GM12878 (cell line): ENCODE results near the gene CALN1. TPM values are rescaled to one million over a fixed set of nuclear protein-coding genes. Genes with fewer than 3 reads are reported as not detected.

Experiments used
- ATAC-seq: fragments of 200-7000 bp; cut with Tn5 transposase; 3 replicates; pipeline ENCODE4 v1.9.1; 2020; ENCODE audit warnings: mild to moderate bottlenecking, moderate library complexity
- BruUV-seq: library from RNA; stranded (reverse); fragments of 400-500 nt; replicated peaks from 2 replicates; lab custom pipeline; 2021; lab: Mats Ljungman, UMichigan
- CTCF ChIA-PET: fragments of 300-600 bp; sonication (Branson Sonifier 250); formaldehyde crosslinking; extraction: SDS; loops from one replicate; lab custom pipeline; 2021; ENCODE audit warnings: inconsistent platforms; lab: Yijun Ruan, JAX
- POLR2A ChIA-PET: fragments of 350-600 bp; formaldehyde crosslinking; extraction: SDS; loops from one replicate; lab custom pipeline; 2021; ENCODE audit warnings: inconsistent platforms; lab: Charles Lee
- RAD21 ChIA-PET: fragments of 300-600 bp; sonication (Branson Sonifier 250); formaldehyde crosslinking; loops from one replicate; lab custom pipeline; 2023; ENCODE audit warnings: antibody characterized with exemption; ENCODE audit not compliant: unreplicated experiment; lab: Charles Lee
- SMC1A ChIA-PET: fragments of 300-600 bp; sonication (Branson Sonifier 250); formaldehyde crosslinking; loops from one replicate; lab custom pipeline; 2023; ENCODE audit not compliant: unreplicated experiment, uncharacterized antibody; lab: Charles Lee
- DNase-seq: peaks from one replicate; pipeline ENCODE4 v3.0.0-alpha.2; 2011; ENCODE audit warnings: low read depth, low spot score
- FAIRE-seq: peaks from 3 replicates; lab custom pipeline; 2011; peaks lifted over from hg19 to GRCh38; lab: Jason Lieb, UNC
- H2AFZ ChIP-seq: 2 replicates; pipeline ENCODE4 v1.6.0; 2011; ENCODE audit warnings: low read depth, low read length, control low read depth; ENCODE audit not compliant: control insufficient read depth
- H3K27ac ChIP-seq: 2 replicates; pipeline ENCODE4 v1.5.1; 2011; ENCODE audit warnings: control low read depth; ENCODE audit not compliant: control insufficient read depth, insufficient read depth
- H3K27me3 ChIP-seq, 2 experiments: replicated peaks in 1 of 2; 2 replicates each; pipeline versions ENCODE4 v1.6.0 to v1.6.1; 2011; ENCODE audit warnings: low read length in 1 of 2; ENCODE audit not compliant: control insufficient read depth in 2 of 2, insufficient read depth in 2 of 2
- H3K36me3 ChIP-seq, 2 experiments: 2 replicates each; pipeline ENCODE4 v1.5.1; 2011; ENCODE audit warnings: low read length in 1 of 2; ENCODE audit not compliant: control insufficient read depth in 2 of 2, insufficient read depth in 2 of 2
- H3K4me1 ChIP-seq: 2 replicates; pipeline ENCODE4 v1.6.1; 2011; ENCODE audit warnings: mild to moderate bottlenecking, low read length, moderate library complexity, mixed read lengths; ENCODE audit not compliant: control insufficient read depth, insufficient read depth
- H3K4me2 ChIP-seq: 2 replicates; pipeline ENCODE4 v1.6.0; 2011; ENCODE audit warnings: control low read depth; ENCODE audit not compliant: control insufficient read depth, insufficient read depth
- H3K4me3 ChIP-seq: fragments of 200-600 bp; sonication (generic); 2 replicates; pipeline ENCODE4 v1.5.1; 2016
- H3K79me2 ChIP-seq: 2 replicates; pipeline ENCODE4 v1.6.0; 2011; ENCODE audit warnings: low read length; ENCODE audit not compliant: control insufficient read depth, insufficient read depth
- H3K9ac ChIP-seq: 2 replicates; pipeline ENCODE4 v1.8.0; 2011; ENCODE audit warnings: low read length, control low read depth, mixed read lengths; ENCODE audit not compliant: control insufficient read depth, insufficient read depth
- H3K9me3 ChIP-seq: replicated peaks from 3 replicates; pipeline ENCODE4 v1.5.1; 2011; ENCODE audit warnings: mild to moderate bottlenecking, low read length; ENCODE audit not compliant: control insufficient read depth, insufficient read depth
- H4K20me1 ChIP-seq: 2 replicates; pipeline ENCODE4 v1.6.0; 2011; ENCODE audit not compliant: control insufficient read depth, insufficient read depth
- CTCF ChIP-seq, 3 experiments: IDR thresholded peaks in 2 of 3; conservative IDR thresholded peaks in 1 of 3; 2 replicates each; pipeline ENCODE4 v1.5.1; 2011; ENCODE audit warnings: low read depth in 3 of 3, low read length in 3 of 3, mild to moderate bottlenecking in 3 of 3, control low read depth in 2 of 3, moderate library complexity in 2 of 3, inconsistent platforms in 1 of 3, mixed read lengths in 1 of 3; ENCODE audit not compliant: control insufficient read depth in 2 of 3, insufficient read depth in 1 of 3; ENCODE audit errors: extremely low read depth in 1 of 3
- GABPA ChIP-seq: IDR thresholded peaks from 2 replicates; pipeline ENCODE4 v1.6.1; 2014; ENCODE audit warnings: antibody characterized with exemption, low read depth, mild to moderate bottlenecking, inconsistent platforms
- HDAC2 ChIP-seq: fragments of 200-600 bp; sonication (generic); IDR thresholded peaks from 2 replicates; pipeline ENCODE4 v1.6.1; 2017
- JUNB ChIP-seq: IDR thresholded peaks from 2 replicates; pipeline ENCODE4 v1.6.1; 2016; ENCODE audit warnings: antibody characterized with exemption, mild to moderate bottlenecking
- MXI1 ChIP-seq: fragments of 150-350 bp; IDR thresholded peaks from 2 replicates; pipeline ENCODE4 v1.6.1; 2011; ENCODE audit warnings: low read depth, mild to moderate bottlenecking, inconsistent platforms, low read length, improper control_type of control experiment
- RAD51 ChIP-seq: fragments of 450-650 bp; IDR thresholded peaks from 2 replicates; pipeline ENCODE4 v1.6.1; 2016; ENCODE audit warnings: moderate library complexity, mild to moderate bottlenecking, inconsistent platforms
- TCF3 ChIP-seq: IDR thresholded peaks from 2 replicates; pipeline ENCODE4 v1.6.1; 2012; ENCODE audit warnings: low read depth, mild to moderate bottlenecking, low read length, borderline replicate concordance; ENCODE audit not compliant: insufficient read depth
- YBX1 ChIP-seq: fragments of 450-650 bp; IDR thresholded peaks from 2 replicates; pipeline ENCODE4 v1.6.1; 2016; ENCODE audit warnings: antibody characterized with exemption
- ZBTB33 ChIP-seq: fragments of 450-650 bp; IDR thresholded peaks from 2 replicates; pipeline ENCODE4 v1.6.1; 2017; ENCODE audit warnings: mild to moderate bottlenecking
- WGBS: methylation state at CpG from one replicate; pipeline ENCODE4 v1.1.6; 2016; ENCODE audit warnings: low lambda C conversion rate; ENCODE audit not compliant: insufficient replicate concordance, insufficient coverage; ENCODE audit errors: missing lambda C conversion rate; 5-methylcytosine and 5-hydroxymethylcytosine counted together
- in situ Hi-C: fragments of 300-500 bp; cut with MboI; formaldehyde crosslinking; loops from 9 replicates; pipeline ENCODE4 v1.14.3; 2018; ENCODE audit warnings: mixed read lengths
- intact Hi-C: fragments of 100-400 bp; cut with micrococcal nuclease; formaldehyde crosslinking; loops from one replicate; pipeline ENCODE4 v1.14.2; 2022; ENCODE audit not compliant: unreplicated experiment
- polyA plus RNA-seq, 11 experiments: library from polyadenylated mRNA; depleted of rRNA in 4 of 11; unstranded in 6 of 11; stranded (reverse) in 5 of 11; fragments of >200 nt; fragmentation: Nextera tagmentation in 4 of 11; fragmentation: Illumina TruSeq in 1 of 11; extraction: Ambion mirVana in 4 of 11; extraction: Trizol in 1 of 11; gene quantifications; 1 replicate in 1 of 11; 2 replicates in 10 of 11; pipeline versions ENCODE4 v1.2.1 to v1.2.3, GENCODE V29; 2011 to 2016; ENCODE audit warnings: inconsistent platforms in 2 of 11, missing spikeins in 2 of 11, low read depth in 1 of 11
- total RNA-seq, 4 experiments: library from RNA; depleted of rRNA in 3 of 4; stranded (reverse); fragments of >200 nt in 3 of 4; fragmentation: Illumina TruSeq in 1 of 4; extraction: Trizol in 1 of 4; gene quantifications; 2 replicates each; pipeline versions ENCODE4 v1.2.1 to v1.2.3, GENCODE V29; 2013 to 2021
- TF ChIP-seq, protein P1 (sequence below): IDR thresholded peaks from 2 replicates; pipeline ENCODE4 v1.6.1; 2012; ENCODE audit warnings: low read length, inconsistent platforms

The CALN1 gene
- total and polyA plus RNA-seq, 10 of the 15 experiments (the other 5 are each of a cell fraction or from before 2014, with no cell fraction given): 0.48 to 15.3 (median 1.6) TPM

- H3K27me3 ChIP-seq: no peaks in the 10 kb centered on the region
- FAIRE-seq: no peak
- POLR2A ChIA-PET: no interaction called here
- in situ Hi-C loops (no loop called here), intact Hi-C loops (no loop called here)
- H3K9ac ChIP-seq: no peak overlapping the region
- TF ChIP-seq TCF3: no peak
- TF ChIP-seq JUNB: no peak
- TF ChIP-seq HDAC2: no peak
- TF ChIP-seq, protein P1, sequence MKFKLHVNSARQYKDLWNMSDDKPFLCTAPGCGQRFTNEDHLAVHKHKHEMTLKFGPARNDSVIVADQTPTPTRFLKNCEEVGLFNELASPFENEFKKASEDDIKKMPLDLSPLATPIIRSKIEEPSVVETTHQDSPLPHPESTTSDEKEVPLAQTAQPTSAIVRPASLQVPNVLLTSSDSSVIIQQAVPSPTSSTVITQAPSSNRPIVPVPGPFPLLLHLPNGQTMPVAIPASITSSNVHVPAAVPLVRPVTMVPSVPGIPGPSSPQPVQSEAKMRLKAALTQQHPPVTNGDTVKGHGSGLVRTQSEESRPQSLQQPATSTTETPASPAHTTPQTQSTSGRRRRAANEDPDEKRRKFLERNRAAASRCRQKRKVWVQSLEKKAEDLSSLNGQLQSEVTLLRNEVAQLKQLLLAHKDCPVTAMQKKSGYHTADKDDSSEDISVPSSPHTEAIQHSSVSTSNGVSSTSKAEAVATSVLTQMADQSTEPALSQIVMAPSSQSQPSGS: no peak
- no peak for TF ChIP-seq MXI1
- TF ChIP-seq RAD51: no peak
- no peak for TF ChIP-seq ZBTB33
- TF ChIP-seq CTCF (IDR thresholded peaks at IDR 0.05 in 2 of 3, conservative IDR thresholded peaks at IDR 0.05 in 1 of 3; ENCODE audit: control insufficient read depth in 2 of 3, extremely low read depth in 1 of 3, insufficient read depth in 1 of 3, low read depth in 3 of 3, low read length in 3 of 3): no peak
- TF ChIP-seq YBX1: no peak
- TF ChIP-seq GABPA: no peak
- BruUV-seq: no TSS peak
- RAD21 ChIA-PET: no interaction called here
- H4K20me1 ChIP-seq: no peaks in the 10 kb centered on the region
- ATAC-seq: no peak
- H3K4me3 ChIP-seq: no peak overlapping the region
- SMC1A ChIA-PET: no interaction called here
- no peaks in the 10 kb centered on the region for H3K4me1 ChIP-seq
- 13% methylated on average over 4 of the region's 4 CpGs for WGBS
- H3K36me3 ChIP-seq: no peaks in the 10 kb centered on the region
- H3K9me3 ChIP-seq: no peaks in the 10 kb centered on the region; the same call in 2 of the 3 replicates
- CTCF ChIA-PET: no interaction called here
- DNase-seq: no peak
- no peak overlapping the region for H2AFZ ChIP-seq
- no peaks in the 10 kb centered on the region for H3K79me2 ChIP-seq
- no peak overlapping the region for H3K27ac ChIP-seq
- no peak overlapping the region for H3K4me2 ChIP-seq
These were observed 568.5 kb downstream of the CALN1 start for GRCh38 chr7:71843676-71844075.
